BLaER1 treated with 17β-estradiol and CSF1 and Interleukin-3, amounts not matched to agents 10 nM and 100 nM (cell line): ENCODE data around the gene RNASE2.
A peak's percentile ranks its signal among the peaks of the same experiment; 100 is the strongest.
"Not testable (repeated sequence)": the region's sequence is repeated elsewhere in the genome, so short reads cannot be mapped to it uniquely, and the experiment has no call there.

Experiments used
- H3K27ac ChIP-seq, 11 experiments: shearing (Covaris generic); formaldehyde crosslinking; 2 replicates each; pipeline ENCODE4 v1.8.1; 2022
- H3K27me3 ChIP-seq, 11 experiments: shearing (Covaris generic); formaldehyde crosslinking; 2 replicates each; pipeline ENCODE4 v1.8.1; 2022
- H3K36me3 ChIP-seq, 11 experiments: shearing (Covaris generic); formaldehyde crosslinking; 2 replicates each; pipeline ENCODE4 v1.8.1; 2022
- H3K4me1 ChIP-seq, 10 experiments: shearing (Covaris generic); formaldehyde crosslinking; 2 replicates each; pipeline ENCODE4 v1.8.1; 2022
- H3K4me2 ChIP-seq, 11 experiments: shearing (Covaris generic); formaldehyde crosslinking; 2 replicates each; pipeline ENCODE4 v1.8.1; 2022
- H3K4me3 ChIP-seq, 10 experiments: shearing (Covaris generic); formaldehyde crosslinking; 2 replicates each; pipeline ENCODE4 v1.8.1; 2022
- H3K9ac ChIP-seq, 11 experiments: shearing (Covaris generic); formaldehyde crosslinking; 2 replicates each; pipeline ENCODE4 v1.8.1; 2022
- H3K9me3 ChIP-seq, 11 experiments: shearing (Covaris generic); formaldehyde crosslinking; replicated peaks in 1 of 11; 2 replicates each; pipeline ENCODE4 v1.8.1; 2022
- H4K20me1 ChIP-seq, 11 experiments: shearing (Covaris generic); formaldehyde crosslinking; 2 replicates each; pipeline ENCODE4 v1.8.1; 2022
- Cebpa-rat ChIP-seq, 11 experiments: shearing (Covaris generic); IDR thresholded peaks; 2 replicates each; pipeline ENCODE4 v1.8.1; 2022

Gene RNASE2

DNA sequence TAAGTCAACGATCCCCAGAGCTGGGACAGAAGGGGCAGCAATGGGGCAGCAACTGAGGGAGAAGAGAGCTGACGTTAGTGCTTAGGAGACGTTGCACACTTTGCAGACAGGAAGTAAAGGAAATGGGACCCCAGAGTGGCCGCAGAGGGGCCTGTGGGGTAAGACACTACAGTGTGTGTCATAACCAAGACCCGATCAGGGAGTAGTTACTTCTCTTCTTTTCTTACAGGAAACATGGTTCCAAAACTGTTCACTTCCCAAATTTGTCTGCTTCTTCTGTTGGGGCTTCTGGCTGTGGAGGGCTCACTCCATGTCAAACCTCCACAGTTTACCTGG, 219 bp downstream of the RNASE2 start:
- TF ChIP-seq Cebpa-rat (IDR thresholded peaks at IDR 0.05): peak in 1 of 11 experiments; percentile 63; a peak in 3 of 22 replicates
- peaks cover 0 to 20% (median 6%) of the 10 kb centered on the region in 11 experiments; a peak in 9 of 22 replicates for H3K9me3 ChIP-seq
- H3K27ac ChIP-seq: peak overlapping the region in 7 of 11 experiments; percentile 7 to 81 (median 46); a peak in 13 of 22 replicates
- H3K4me2 ChIP-seq: peak overlapping the region in 10 of 11 experiments; percentile 21 to 87 (median 63); a peak in 18 of 22 replicates
- H3K4me1 ChIP-seq: peaks cover 0 to 60% (median 18%) of the 10 kb centered on the region in 10 experiments; a peak in 15 of 20 replicates
- not testable (repeated sequence) for H3K36me3 ChIP-seq, H4K20me1 ChIP-seq, H3K27me3 ChIP-seq
- peak overlapping the region in 3 of 11 experiments; percentile 19 to 54 (median 33); a peak in 4 of 22 replicates for H3K9ac ChIP-seq
- H3K4me3 ChIP-seq: peak overlapping the region in 3 of 10 experiments; percentile 21 to 36 (median 30); a peak in 3 of 20 replicates

DNA sequence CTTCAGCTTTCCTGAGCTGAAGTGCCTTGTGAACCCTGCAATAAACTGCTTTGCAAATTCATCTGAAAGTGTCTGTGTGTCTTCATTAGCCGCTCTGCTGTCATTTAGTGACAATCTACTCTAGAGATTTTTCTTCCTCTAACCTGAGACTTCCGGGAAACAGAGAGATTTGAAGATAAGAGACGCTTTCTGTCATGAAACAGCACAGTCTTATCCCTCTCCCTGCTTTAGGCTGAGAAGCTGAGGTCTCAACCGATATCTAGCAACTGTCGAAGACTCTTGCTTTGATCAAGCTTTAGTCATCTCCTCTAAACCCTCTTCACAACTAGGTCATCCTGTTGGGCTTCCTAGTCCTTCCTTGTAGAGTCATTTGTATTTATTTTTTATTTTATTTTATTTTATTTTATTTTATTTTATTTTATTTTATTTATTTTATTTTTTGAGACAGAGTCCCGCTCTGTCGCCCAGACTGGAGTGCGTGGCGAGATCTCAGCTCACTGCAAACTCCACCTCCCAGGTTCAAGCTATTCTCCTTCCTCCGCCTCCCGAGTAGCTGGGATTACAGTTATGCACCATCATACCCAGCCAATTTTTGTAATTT, 1.2 kb downstream of the RNASE2 start:
- H3K27ac ChIP-seq: peak overlapping the region in 4 of 11 experiments; percentile 21 to 81 (median 66); a peak in 7 of 22 replicates
- H3K4me3 ChIP-seq: no peak overlapping the region
- H3K9ac ChIP-seq: peak overlapping the region in 2 of 11 experiments; percentile 20 to 22; a peak in 2 of 22 replicates
- H3K4me2 ChIP-seq: peak overlapping the region in 5 of 11 experiments; percentile 64 to 87 (median 80); a peak in 10 of 22 replicates
- H3K9me3 ChIP-seq: peaks cover 0 to 20% (median 6%) of the 10 kb centered on the region in 11 experiments; a peak in 9 of 22 replicates
- peaks cover 4 to 69% (median 18%) of the 10 kb centered on the region in 10 experiments; a peak in 16 of 20 replicates for H3K4me1 ChIP-seq
- H3K27me3 ChIP-seq: no peaks in the 10 kb centered on the region
- H4K20me1 ChIP-seq: no peaks in the 10 kb centered on the region
- TF ChIP-seq Cebpa-rat (IDR thresholded peaks at IDR 0.05): no peak
- no peaks in the 10 kb centered on the region for H3K36me3 ChIP-seq

DNA sequence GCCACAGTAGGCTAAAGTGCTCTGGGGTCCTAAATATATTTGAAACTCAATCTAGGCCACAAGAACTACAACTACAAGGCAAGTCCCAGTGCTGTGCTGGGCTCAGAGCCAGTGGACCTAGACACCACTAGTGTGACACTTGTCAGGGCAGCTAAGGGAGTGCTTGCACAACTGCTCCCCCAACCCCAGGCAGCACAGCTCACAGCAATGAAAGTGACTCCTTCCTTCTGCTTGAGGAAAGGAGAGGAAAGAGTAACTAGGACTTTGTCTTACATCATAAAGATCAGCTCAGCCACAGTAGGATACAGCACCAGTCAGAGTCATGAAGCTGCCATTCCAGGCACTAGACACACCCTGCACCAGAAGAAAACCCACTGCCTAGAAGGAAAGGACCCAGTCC, 3.7 kb downstream of the RNASE2 start:
- H3K4me3 ChIP-seq, H4K20me1 ChIP-seq, H3K36me3 ChIP-seq, H3K27me3 ChIP-seq, H3K9ac ChIP-seq: not testable (repeated sequence)
- peaks cover 4 to 57% (median 19%) of the 10 kb centered on the region in 10 experiments; a peak in 16 of 20 replicates for H3K4me1 ChIP-seq
- H3K4me2 ChIP-seq: peak overlapping the region in 2 of 11 experiments; percentile 20 to 29; a peak in 2 of 22 replicates
- H3K9me3 ChIP-seq: peaks cover 0 to 20% (median 6%) of the 10 kb centered on the region in 11 experiments; a peak in 9 of 22 replicates
- H3K27ac ChIP-seq: peak overlapping the region in 1 of 11 experiments; percentile 54; a peak in 3 of 22 replicates

DNA sequence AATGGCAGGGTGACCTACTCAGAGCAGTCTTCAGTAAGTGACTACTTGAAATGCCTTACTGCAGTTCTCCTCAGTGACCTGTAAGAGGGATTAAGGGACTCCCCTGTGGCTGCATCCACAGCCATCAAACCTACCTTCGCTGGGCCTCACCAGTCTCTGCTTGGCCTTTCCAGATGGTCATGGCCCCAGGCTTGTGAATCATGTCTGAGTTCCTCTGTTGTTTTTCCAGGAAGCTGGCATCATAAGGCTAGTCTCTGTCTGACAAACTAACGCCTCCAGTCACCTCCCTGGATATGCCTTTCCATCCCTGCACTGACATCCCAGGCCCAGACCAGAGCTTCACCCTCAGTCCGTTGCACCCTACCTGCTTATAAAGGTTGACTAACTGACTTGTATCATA, 14.0 kb downstream of the RNASE2 start:
- Histone ChIP-seq H3K4me2 (no peak overlapping the region), H3K9me3 (no peaks in the 10 kb centered on the region), H3K4me3 (no peak overlapping the region), H3K9ac (no peak overlapping the region), H3K27ac (no peak overlapping the region), H3K4me1 (peaks cover 0 to 13% (median 7%) of the 10 kb centered on the region in 10 experiments; a peak in 12 of 20 replicates), H4K20me1 (no peaks in the 10 kb centered on the region), H3K36me3 (no peaks in the 10 kb centered on the region), H3K27me3 (no peaks in the 10 kb centered on the region)
- TF ChIP-seq Cebpa-rat (IDR thresholded peaks at IDR 0.05): no peak

DNA sequence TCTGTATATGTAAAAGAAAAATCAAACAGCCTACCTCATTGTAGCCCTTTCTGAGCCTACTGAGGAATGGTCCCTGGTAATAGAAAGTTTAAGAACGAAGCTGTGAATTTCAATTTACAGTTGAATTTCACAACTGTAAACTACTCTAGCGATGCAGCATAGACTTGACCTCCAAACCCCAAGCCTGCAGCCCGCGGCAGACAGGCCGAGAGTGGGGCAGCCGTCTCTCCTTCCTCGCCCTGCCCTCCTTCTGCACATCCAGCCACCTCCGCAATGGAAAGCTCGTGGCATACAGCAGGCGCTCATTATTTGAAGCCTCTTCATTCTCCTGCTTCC, 15.3 kb downstream of the RNASE2 start:
- H3K4me2 ChIP-seq: peak overlapping the region; percentile 74 to 96 (median 92)
- H3K27ac ChIP-seq: 0 out of 22 replicates have a peak overlapping the region, but pooled peaks of 1 of the 11 experiments have one; percentile 34
- H3K9me3 ChIP-seq: no peaks in the 10 kb centered on the region
- no peaks in the 10 kb centered on the region for H4K20me1 ChIP-seq
- peak overlapping the region; percentile 52 to 82 (median 68); a peak in 19 of 20 replicates for H3K4me3 ChIP-seq
- H3K9ac ChIP-seq: peak overlapping the region in 10 of 11 experiments; percentile 53 to 80 (median 75); a peak in 16 of 22 replicates
- H3K27me3 ChIP-seq: no peaks in the 10 kb centered on the region
- peaks cover 0 to 13% (median 9%) of the 10 kb centered on the region in 10 experiments; a peak in 12 of 20 replicates for H3K4me1 ChIP-seq
- TF ChIP-seq Cebpa-rat (IDR thresholded peaks at IDR 0.05): no peak
- no peaks in the 10 kb centered on the region for H3K36me3 ChIP-seq

DNA sequence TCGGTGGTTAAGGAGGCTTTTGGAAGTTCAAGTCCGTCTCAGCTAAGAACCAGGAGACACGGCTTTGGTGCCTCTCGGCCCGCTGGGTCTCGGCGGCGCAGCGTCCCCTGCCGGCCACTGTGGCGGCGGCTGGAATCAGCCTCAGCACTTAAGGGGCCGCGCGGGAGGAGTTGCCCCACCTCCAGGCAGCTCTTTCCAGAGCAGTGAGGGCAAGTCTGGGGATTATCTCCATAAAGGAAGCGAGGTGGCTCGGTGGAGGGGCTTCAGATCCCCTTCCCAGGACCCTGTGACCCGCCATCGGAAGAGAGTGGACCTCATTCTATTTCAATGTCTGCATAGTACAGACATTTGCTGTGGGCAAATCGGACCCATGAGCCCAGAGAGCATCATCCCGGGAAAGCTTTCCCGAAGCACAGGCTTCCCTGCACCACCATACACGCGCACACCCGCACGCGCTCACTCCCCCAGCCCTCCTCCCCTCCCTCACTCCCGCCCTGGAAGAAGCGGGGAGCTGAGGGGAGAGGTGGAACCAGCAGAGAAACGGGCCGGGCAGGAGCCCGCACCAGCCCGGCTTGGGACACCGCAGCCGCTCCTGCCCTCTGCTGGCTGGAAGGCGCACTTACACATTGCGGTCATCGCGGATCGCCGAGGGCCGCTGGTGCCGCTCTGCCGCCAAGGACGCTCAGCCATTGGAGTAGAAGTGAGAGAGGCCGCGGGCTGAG, 15.9 kb downstream of the RNASE2 start:
- Histone ChIP-seq H3K27ac (peak overlapping the region in 7 of 11 experiments; percentile 12 to 67 (median 25); a peak in 8 of 22 replicates), H3K27me3 (no peaks in the 10 kb centered on the region), H3K9ac (peak overlapping the region; percentile 51 to 80 (median 75); a peak in 21 of 22 replicates), H3K36me3 (no peaks in the 10 kb centered on the region), H3K4me2 (peak overlapping the region; percentile 74 to 96 (median 92)), H3K4me1 (peaks cover 0 to 14% (median 9%) of the 10 kb centered on the region in 10 experiments; a peak in 12 of 20 replicates), H4K20me1 (no peaks in the 10 kb centered on the region), H3K9me3 (no peaks in the 10 kb centered on the region), H3K4me3 (peak overlapping the region; percentile 52 to 82 (median 68))
- no peak for TF ChIP-seq Cebpa-rat (IDR thresholded peaks at IDR 0.05)

DNA sequence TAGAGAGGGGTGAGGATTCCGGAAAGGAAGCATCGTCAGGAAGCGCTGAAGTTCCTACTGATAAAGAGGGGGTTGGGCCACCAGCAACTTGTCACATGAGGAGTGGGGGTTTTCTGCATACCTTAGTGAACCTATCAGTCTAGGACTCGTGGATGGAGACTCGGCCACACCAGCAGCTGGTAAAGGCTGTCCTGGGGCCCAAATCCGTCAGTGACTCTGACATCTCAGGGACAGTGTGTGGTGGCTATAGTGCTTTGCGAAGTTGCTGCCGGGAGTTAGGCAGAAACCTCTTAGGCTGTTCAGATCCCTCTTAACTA, 16.4 kb downstream of the RNASE2 start:
- Histone ChIP-seq H3K4me1 (peaks cover 0 to 14% (median 9%) of the 10 kb centered on the region in 10 experiments; a peak in 12 of 20 replicates), H3K27ac (no peak overlapping the region), H3K4me2 (peak overlapping the region; percentile 74 to 96 (median 92)), H4K20me1 (no peaks in the 10 kb centered on the region), H3K36me3 (no peaks in the 10 kb centered on the region), H3K9me3 (no peaks in the 10 kb centered on the region), H3K27me3 (no peaks in the 10 kb centered on the region), H3K4me3 (peak overlapping the region; percentile 52 to 82 (median 68); a peak in 17 of 20 replicates), H3K9ac (peak overlapping the region in 9 of 11 experiments; percentile 51 to 80 (median 75); a peak in 12 of 22 replicates)
- no peak for TF ChIP-seq Cebpa-rat (IDR thresholded peaks at IDR 0.05)

DNA sequence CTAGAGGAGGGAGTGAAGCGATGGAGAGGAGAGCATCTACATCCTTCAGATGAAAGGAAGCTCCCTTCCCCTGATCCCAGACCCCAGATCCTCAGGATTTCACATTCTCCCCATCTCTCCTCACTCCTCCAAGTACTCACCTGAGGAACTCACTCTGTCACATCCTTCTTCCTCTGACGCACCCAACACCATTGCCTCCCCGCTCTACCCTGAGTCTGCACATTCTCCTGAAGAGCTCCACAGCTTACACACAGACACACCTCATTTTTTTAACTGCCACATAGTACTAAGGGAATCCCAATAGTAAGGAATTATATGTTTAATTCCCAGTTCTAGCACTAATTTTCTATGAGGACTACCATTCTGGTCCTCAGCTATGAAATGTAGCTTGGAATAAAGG, 18.2 kb downstream of the RNASE2 start:
- H3K9ac ChIP-seq: no peak overlapping the region
- no peaks in the 10 kb centered on the region for H3K27me3 ChIP-seq
- H3K9me3 ChIP-seq: no peaks in the 10 kb centered on the region
- H3K27ac ChIP-seq: no peak overlapping the region
- H3K36me3 ChIP-seq: no peaks in the 10 kb centered on the region
- TF ChIP-seq Cebpa-rat (IDR thresholded peaks at IDR 0.05): no peak
- H3K4me2 ChIP-seq: no peak overlapping the region
- no peak overlapping the region for H3K4me3 ChIP-seq
- H4K20me1 ChIP-seq: no peaks in the 10 kb centered on the region
- peaks cover 0 to 14% (median 9%) of the 10 kb centered on the region in 10 experiments; a peak in 12 of 20 replicates for H3K4me1 ChIP-seq

DNA sequence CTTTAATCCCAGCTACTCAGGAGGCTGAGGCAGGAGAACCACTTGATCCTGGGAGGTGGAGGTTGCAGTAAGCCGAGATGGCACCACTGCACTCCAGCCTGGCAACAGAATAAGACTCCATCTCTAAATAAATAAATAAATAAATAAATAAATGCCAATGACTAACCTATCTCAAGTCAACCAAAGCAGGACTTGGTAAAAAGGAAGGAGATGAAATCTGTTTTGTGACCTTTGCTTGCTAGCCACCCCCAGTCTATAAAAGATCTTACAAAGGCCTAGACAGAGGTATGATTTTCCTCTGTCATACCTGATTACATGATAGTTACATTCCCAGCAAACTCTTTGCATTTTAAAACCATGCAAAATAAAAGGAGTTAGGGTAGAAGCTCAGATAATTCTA, 21.0 kb downstream of the RNASE2 start:
- Histone ChIP-seq H3K27me3 (no peaks in the 10 kb centered on the region), H4K20me1 (no peaks in the 10 kb centered on the region), H3K4me2 (no peak overlapping the region), H3K4me1 (peaks cover 0 to 14% (median 5%) of the 10 kb centered on the region in 10 experiments; a peak in 9 of 20 replicates), H3K4me3 (no peak overlapping the region), H3K27ac (no peak overlapping the region), H3K9ac (no peak overlapping the region), H3K36me3 (no peaks in the 10 kb centered on the region), H3K9me3 (no peaks in the 10 kb centered on the region)
- no peak for TF ChIP-seq Cebpa-rat (IDR thresholded peaks at IDR 0.05)
